ENCODE results near the gene EPHA2.

GRCh38 chr1:16141573-16142336 is 14.1 kb downstream of the EPHA2 start:
- no peak for TF ChIP-seq JUNB (IDR thresholded peaks at IDR 0.05)
- no peak for TF ChIP-seq POLR2A (IDR thresholded peaks at IDR 0.05; ENCODE audit: low read length)
- TF ChIP-seq CTCF (IDR thresholded peaks at IDR 0.05): no peak
- no peak for TF ChIP-seq EP300 (IDR thresholded peaks at IDR 0.05)
- no peak for TF ChIP-seq RAD21 (conservative IDR thresholded peaks at IDR 0.05 in 1 of 2, IDR thresholded peaks at IDR 0.05 in 1 of 2)
- TF ChIP-seq BHLHE40 (IDR thresholded peaks at IDR 0.05; ENCODE audit: low read depth, low read length): no peak
- no peak for TF ChIP-seq REST (IDR thresholded peaks at IDR 0.05)

Data from A549 (cell line).